GM23248 (cell line): ENCODE results near the gene CTNNA2.

Source experiments
- EZH2 ChIP-seq: fragments of 200-600 bp; sonication (generic); IDR thresholded peaks from 2 replicates; pipeline ENCODE4 v1.6.1; 2018; ENCODE audit warnings: antibody characterized with exemption, mild to moderate bottlenecking; ENCODE audit not compliant: insufficient read depth, poor library complexity, severe bottlenecking
- EZH2phosphoT487 ChIP-seq: fragments of 200-600 bp; sonication (generic); IDR thresholded peaks from 2 replicates; pipeline ENCODE4 v1.6.1; 2018; ENCODE audit warnings: antibody characterized with exemption, moderate library complexity, mild to moderate bottlenecking, low read depth; ENCODE audit not compliant: insufficient read depth

DNA sequence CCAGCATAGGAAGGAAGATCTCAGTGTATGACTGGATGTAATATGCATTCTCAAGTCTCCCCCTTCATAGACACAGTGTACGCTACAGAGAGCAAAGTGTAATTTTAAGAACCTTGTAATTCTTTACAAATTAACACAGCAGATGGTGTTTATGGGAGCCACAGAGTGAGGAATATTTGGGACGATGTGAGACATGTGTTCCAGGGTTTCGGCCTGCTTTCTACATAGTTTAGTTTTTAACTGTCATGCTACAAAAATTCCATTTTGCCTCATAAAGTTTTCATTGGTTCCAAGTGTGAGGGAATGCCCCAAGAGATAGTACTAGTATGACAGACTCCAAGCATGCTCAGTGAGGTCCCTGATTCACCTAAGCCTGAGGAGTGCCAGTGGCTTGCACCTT is 867.9 kb downstream of the CTNNA2 start:
- TF ChIP-seq EZH2 (no peak), EZH2phosphoT487 (no peak)
